Duodenal mucosa (tissue), 2 donors: ENCODE results near the gene DYNC1H1.

ENCODE experiments used
- H3K27ac ChIP-seq: one replicate; pipeline ENCODE4 v1.7.0; 2013; ENCODE audit warnings: low read depth, low read length
- H3K27me3 ChIP-seq, 2 donors: one replicate each; pipeline ENCODE4 v1.7.0; 2013; ENCODE audit warnings: low read length in 2 of 2, control low read depth in 1 of 2; ENCODE audit not compliant: insufficient read depth in 2 of 2, control insufficient read depth in 1 of 2
- H3K36me3 ChIP-seq, 2 donors: one replicate each; pipeline ENCODE4 v1.7.0; 2013; ENCODE audit warnings: low read length in 2 of 2, control low read depth in 1 of 2; ENCODE audit not compliant: insufficient read depth in 2 of 2, control insufficient read depth in 1 of 2
- H3K4me1 ChIP-seq, 2 donors: one replicate each; pipeline ENCODE4 v1.7.0; 2013; ENCODE audit warnings: low read length in 2 of 2, control low read depth in 1 of 2; ENCODE audit not compliant: insufficient read depth in 2 of 2, control insufficient read depth in 1 of 2
- H3K4me3 ChIP-seq, 2 donors: one replicate each; pipeline ENCODE4 v1.7.0; 2013; ENCODE audit warnings: low read length in 2 of 2, low read depth in 1 of 2
- H3K9ac ChIP-seq, 2 donors: one replicate each; pipeline ENCODE4 v1.7.0; 2013; ENCODE audit warnings: low read length in 2 of 2, low read depth in 1 of 2
- H3K9me3 ChIP-seq, 2 donors: one replicate each; pipeline ENCODE4 v1.7.0; 2013; ENCODE audit warnings: low read length in 2 of 2, control low read depth in 1 of 2; ENCODE audit not compliant: control insufficient read depth in 1 of 2

DYNC1H1 gene

GRCh38 chr14:101964297-101965180 lies at the start of gene DYNC1H1:
DYNC1H1 (plus strand) TSS chr14:101964573; CDS start chr14:101964692, 119 bp downstream.
- H3K9me3 ChIP-seq = no peaks in the 10 kb centered on the region
- peaks cover 4 to 5% of the 10 kb centered on the region in 2 donors for H3K36me3 ChIP-seq
- H3K27me3 ChIP-seq = no peaks in the 10 kb centered on the region
- peaks cover 26 to 32% of the 10 kb centered on the region in 2 donors for H3K4me1 ChIP-seq
- peak within 1 kb of the TSS; percentile 83 to 85 for H3K9ac ChIP-seq
- H3K4me3 ChIP-seq = peak within 1 kb of the TSS; percentile 85 to 92
- peak within 1 kb of the TSS; percentile 90 for H3K27ac ChIP-seq

- H3K4me1 ChIP-seq = no peaks in the 10 kb centered on the region
- H3K9ac ChIP-seq = no peak overlapping the region
- H3K27me3 ChIP-seq = no peaks in the 10 kb centered on the region
- no peaks in the 10 kb centered on the region for H3K9me3 ChIP-seq
- no peak overlapping the region for H3K4me3 ChIP-seq
- peaks cover 8 to 61% of the 10 kb centered on the region in 2 donors for H3K36me3 ChIP-seq
- no peak overlapping the region for H3K27ac ChIP-seq
Observed at GRCh38 chr14:101915871-101916815, 48.2 kb upstream of the DYNC1H1 start.

GRCh38 chr14:101916816-101917412 lies 47.5 kb upstream of the DYNC1H1 start:
- no peaks in the 10 kb centered on the region for H3K9me3 ChIP-seq
- no peak overlapping the region for H3K4me3 ChIP-seq
- no peaks in the 10 kb centered on the region for H3K4me1 ChIP-seq
- H3K9ac ChIP-seq = no peak overlapping the region
- H3K27me3 ChIP-seq = no peaks in the 10 kb centered on the region
- no peak overlapping the region for H3K27ac ChIP-seq
- H3K36me3 ChIP-seq = peaks cover 8 to 63% of the 10 kb centered on the region in 2 donors

GRCh38 chr14:101917413-101918017 lies 46.9 kb upstream of the DYNC1H1 start:
- Histone ChIP-seq H3K9ac (no peak overlapping the region), H3K27ac (no peak overlapping the region), H3K9me3 (no peaks in the 10 kb centered on the region), H3K4me3 (no peak overlapping the region), H3K36me3 (peaks cover 8 to 58% of the 10 kb centered on the region in 2 donors), H3K4me1 (no peaks in the 10 kb centered on the region), H3K27me3 (no peaks in the 10 kb centered on the region)

- no peak overlapping the region for H3K9ac ChIP-seq
- H3K9me3 ChIP-seq = no peaks in the 10 kb centered on the region
- H3K4me3 ChIP-seq = no peak overlapping the region
- no peak overlapping the region for H3K27ac ChIP-seq
- no peaks in the 10 kb centered on the region for H3K27me3 ChIP-seq
- no peaks in the 10 kb centered on the region for H3K4me1 ChIP-seq
- H3K36me3 ChIP-seq = peaks cover 8 to 55% of the 10 kb centered on the region in 2 donors
Observed at GRCh38 chr14:101918065-101918989, 46.0 kb upstream of the DYNC1H1 start.

- Histone ChIP-seq H3K36me3 (peaks cover 13 to 44% of the 10 kb centered on the region in 2 donors), H3K9ac (no peak overlapping the region), H3K9me3 (no peaks in the 10 kb centered on the region), H3K4me3 (no peak overlapping the region), H3K4me1 (no peaks in the 10 kb centered on the region), H3K27me3 (no peaks in the 10 kb centered on the region), H3K27ac (no peak overlapping the region)
Observed at GRCh38 chr14:101920271-101920670, 44.1 kb upstream of the DYNC1H1 start.

- no peak overlapping the region for H3K27ac ChIP-seq
- peaks cover 8 to 27% of the 10 kb centered on the region in 2 donors for H3K36me3 ChIP-seq
- no peaks in the 10 kb centered on the region for H3K27me3 ChIP-seq
- no peak overlapping the region for H3K4me3 ChIP-seq
- no peaks in the 10 kb centered on the region for H3K9me3 ChIP-seq
- H3K9ac ChIP-seq = no peak overlapping the region
- no peaks in the 10 kb centered on the region for H3K4me1 ChIP-seq
Observed at GRCh38 chr14:101922866-101923265, 41.5 kb upstream of the DYNC1H1 start.

- peaks cover 8 to 32% of the 10 kb centered on the region in 2 donors for H3K36me3 ChIP-seq
- peaks cover 0 to 6% of the 10 kb centered on the region in 2 donors for H3K4me1 ChIP-seq
- no peak overlapping the region for H3K4me3 ChIP-seq
- H3K27ac ChIP-seq = no peak overlapping the region
- no peaks in the 10 kb centered on the region for H3K27me3 ChIP-seq
- no peaks in the 10 kb centered on the region for H3K9me3 ChIP-seq
- H3K9ac ChIP-seq = no peak overlapping the region
Observed at GRCh38 chr14:101925152-101925551, 39.2 kb upstream of the DYNC1H1 start.

- H3K36me3 ChIP-seq = peaks cover 8 to 32% of the 10 kb centered on the region in 2 donors
- H3K4me3 ChIP-seq = no peak overlapping the region
- H3K9me3 ChIP-seq = no peaks in the 10 kb centered on the region
- no peak overlapping the region for H3K27ac ChIP-seq
- peaks cover 0 to 6% of the 10 kb centered on the region in 2 donors for H3K4me1 ChIP-seq
- no peaks in the 10 kb centered on the region for H3K27me3 ChIP-seq
- H3K9ac ChIP-seq = no peak overlapping the region
Observed at GRCh38 chr14:101926085-101926484, 38.3 kb upstream of the DYNC1H1 start.
